Raji (cell line): ENCODE measurements around the gene PEDS1.
A peak's percentile ranks its signal among the peaks of the same experiment; 100 is the strongest.

Experiments used
- POLR2A ChIP-seq: IDR thresholded peaks from 2 replicates; pipeline ENCODE4 v1.6.1; 2011; ENCODE audit warnings: low read depth, low read length, control low read depth; ENCODE audit not compliant: insufficient read depth

The PEDS1 gene

GRCh38 chr20:50115591-50116367, 37.7 kb downstream of the PEDS1 start:
- peak; percentile 87 for TF ChIP-seq POLR2A

DNA sequence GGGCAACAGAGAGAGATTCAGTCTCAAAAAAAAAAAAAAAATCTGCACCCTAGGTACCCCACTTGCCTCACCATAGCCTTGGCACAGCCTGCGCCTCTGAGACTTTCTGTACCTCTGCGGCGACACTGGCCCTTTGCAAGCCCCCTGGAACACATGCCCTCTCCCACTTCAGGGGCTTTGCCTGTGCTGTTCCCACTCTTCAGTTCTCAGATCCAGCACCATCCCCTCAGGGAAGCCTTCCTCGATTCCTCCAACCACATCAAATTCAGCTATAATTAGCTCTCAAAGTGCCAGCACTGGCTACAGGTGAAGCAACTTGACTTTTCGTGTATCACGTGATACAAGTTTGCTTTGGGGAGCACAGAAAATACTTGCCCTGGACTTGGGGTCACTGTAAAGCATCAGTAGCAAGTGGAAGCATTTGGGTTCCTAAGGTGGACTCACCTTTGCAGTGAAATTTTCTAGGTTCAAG, 38.4 kb downstream of the PEDS1 start:
- TF ChIP-seq POLR2A, result no peak

DNA sequence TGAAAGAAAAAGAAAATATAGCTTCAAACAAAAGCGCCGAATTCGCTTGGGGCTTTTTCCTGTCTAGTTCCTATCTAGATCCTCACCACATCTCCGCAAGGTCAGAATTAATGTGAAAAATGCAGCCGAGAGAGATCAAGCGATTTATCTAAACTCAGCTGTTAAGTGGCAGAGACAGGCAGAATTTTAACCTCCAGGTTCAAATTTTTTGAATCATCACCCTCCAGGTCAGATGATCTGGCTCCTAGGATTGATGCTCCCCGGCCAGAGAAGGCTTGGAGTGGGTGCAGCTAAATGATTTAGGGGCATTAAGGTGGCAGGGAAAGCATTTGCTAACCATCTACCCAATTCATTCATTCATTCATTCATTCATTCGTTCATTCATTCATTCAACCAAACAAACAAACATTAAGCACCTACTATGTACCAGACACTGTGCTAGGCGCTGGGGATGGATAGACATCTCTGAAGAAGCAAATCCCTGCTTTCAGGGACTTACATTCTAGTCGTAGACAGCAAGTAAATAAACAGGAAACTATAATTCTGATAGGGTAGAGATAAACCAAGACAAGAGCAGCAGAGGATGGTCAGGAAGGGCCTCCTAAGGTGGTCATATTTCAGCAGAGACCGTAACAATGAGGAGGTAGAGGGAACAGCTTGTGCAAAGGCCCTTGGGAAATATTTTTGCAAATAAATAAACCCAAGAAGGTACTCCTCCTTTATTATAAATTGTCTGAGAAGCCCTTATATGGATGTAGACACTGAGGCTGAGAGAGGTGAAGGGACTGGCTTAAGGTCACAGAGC, 39.9 kb downstream of the PEDS1 start:
- TF ChIP-seq POLR2A, result no peak

- peak; percentile 86 for TF ChIP-seq POLR2A
These were observed 40.8 kb downstream of the PEDS1 start, which contains the start of gene UBE2V1 for GRCh38 chr20:50112512-50113419. Gene UBE2V1 (minus strand): TSS chr20:50113150. CDS start chr20:50113128, 22 bp downstream.

GRCh38 chr20:50111829-50112495, 41.6 kb downstream of the PEDS1 start:
- TF ChIP-seq POLR2A, result no peak

GRCh38 chr20:50111120-50111828, 42.2 kb downstream of the PEDS1 start:
- no peak for TF ChIP-seq POLR2A

DNA sequence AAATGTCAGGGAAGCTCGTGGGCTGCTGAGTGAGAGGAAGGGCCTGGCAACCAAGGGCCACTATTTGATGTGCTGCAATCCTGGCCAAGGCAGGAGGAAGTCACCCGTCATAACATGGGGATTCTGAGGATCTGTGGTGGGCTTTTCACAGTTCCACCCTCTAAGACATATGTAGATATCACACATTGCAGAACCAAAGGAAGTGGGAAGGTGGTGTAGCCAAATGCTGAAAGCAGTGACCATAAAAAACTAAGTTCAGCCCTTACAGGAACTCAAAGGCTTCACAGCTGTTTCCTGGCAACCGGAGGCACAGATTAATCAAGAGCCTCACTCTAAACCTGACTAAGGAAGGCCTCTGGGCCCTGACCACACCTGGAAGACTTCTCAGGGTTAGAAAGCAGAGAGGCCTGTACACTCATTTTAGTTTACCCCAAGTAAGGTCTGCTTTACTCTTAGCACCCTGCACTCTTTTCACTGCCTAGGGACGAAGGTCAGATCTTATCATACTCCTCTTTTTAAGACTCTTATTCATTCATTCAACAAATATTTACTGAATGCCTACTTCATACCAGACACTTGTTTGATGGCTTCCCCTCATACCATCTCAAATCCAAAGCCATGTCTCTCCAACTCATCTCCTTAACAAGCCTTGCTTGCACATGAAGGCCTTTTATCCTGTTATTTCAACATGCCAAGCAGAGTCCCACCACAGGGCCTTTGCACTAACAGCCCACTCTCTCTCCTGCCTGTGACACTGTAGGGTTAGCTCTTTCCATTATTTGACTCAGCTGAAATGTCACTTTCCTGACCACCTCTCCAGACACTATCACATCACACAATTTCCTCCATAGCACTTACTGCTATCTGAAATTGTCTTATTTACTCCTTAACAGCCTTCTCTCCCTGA, 43.1 kb downstream of the PEDS1 start:
- TF ChIP-seq POLR2A, result no peak

- no peak for TF ChIP-seq POLR2A
These were observed 44.8 kb downstream of the PEDS1 start for GRCh38 chr20:50108556-50109235.

GRCh38 chr20:50107796-50108331, 45.7 kb downstream of the PEDS1 start:
- no peak for TF ChIP-seq POLR2A

DNA sequence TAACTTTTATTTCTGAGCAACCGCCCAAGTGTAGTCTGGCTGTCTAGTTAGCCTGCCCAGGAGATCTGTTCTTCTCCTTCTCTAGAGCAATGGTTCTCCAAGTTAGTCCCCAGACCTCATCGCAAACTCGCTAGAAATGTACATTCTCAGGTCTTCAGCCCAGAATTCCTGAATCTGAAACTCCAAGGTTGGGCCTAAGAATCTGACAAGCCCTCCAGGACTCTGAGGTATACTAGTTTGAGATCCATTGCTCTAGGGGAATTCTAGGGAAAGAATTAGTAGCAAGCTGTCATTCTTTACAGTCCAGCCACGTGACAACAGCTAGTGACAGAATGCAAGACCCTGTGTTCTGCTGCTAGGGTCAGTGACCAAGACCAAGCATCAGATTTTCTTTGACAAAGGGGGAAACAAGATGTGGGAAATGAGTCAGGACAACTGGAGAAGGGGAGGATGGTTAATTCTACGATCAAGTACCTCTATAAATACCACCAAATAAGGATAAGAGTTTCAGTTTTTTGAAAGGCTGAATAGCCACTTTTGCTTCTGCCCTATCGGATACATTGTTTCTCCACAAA, 46.4 kb downstream of the PEDS1 start:
- TF ChIP-seq POLR2A, result no peak
